22Rv1 (cell line): ENCODE measurements around the gene DCTN2.

Source experiments
- H3K27ac ChIP-seq: fragments of 450-650 bp; 2 replicates; pipeline ENCODE4 v1.5.1; 2017
- ZFX ChIP-seq: fragments of 450-650 bp; IDR thresholded peaks from 2 replicates; pipeline ENCODE4 v1.6.1; 2017; ENCODE audit warnings: antibody characterized with exemption, borderline replicate concordance
- TF ChIP-seq, protein P1 (sequence below): fragments of 450-650 bp; IDR thresholded peaks from 2 replicates; pipeline ENCODE4 v1.5.1; 2017; ENCODE audit warnings: mild to moderate bottlenecking

DCTN2 gene

DNA sequence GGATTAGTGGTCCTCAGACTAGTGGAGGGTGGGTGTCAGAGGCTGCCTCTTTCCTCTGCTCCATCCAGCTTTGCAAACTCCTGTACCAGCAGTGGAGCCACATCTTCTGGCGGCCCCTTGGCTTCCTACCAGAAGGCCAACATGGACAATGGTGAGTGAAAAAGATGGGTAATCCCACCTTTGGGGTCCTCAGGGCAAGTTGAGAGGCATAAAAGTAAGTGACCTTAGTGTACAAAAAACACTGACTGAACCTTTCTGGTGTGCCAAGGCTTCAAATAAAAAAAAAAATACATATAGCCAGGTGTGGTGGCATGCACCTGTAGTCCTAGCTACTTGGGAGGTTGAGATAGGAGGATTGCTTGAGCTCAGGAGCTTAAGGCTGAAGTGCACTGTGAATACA lies 34.8 kb upstream of the DCTN2 start:
- no peak overlapping the region for H3K27ac ChIP-seq
- TF ChIP-seq ZFX, result no peak
- TF ChIP-seq, protein P1, sequence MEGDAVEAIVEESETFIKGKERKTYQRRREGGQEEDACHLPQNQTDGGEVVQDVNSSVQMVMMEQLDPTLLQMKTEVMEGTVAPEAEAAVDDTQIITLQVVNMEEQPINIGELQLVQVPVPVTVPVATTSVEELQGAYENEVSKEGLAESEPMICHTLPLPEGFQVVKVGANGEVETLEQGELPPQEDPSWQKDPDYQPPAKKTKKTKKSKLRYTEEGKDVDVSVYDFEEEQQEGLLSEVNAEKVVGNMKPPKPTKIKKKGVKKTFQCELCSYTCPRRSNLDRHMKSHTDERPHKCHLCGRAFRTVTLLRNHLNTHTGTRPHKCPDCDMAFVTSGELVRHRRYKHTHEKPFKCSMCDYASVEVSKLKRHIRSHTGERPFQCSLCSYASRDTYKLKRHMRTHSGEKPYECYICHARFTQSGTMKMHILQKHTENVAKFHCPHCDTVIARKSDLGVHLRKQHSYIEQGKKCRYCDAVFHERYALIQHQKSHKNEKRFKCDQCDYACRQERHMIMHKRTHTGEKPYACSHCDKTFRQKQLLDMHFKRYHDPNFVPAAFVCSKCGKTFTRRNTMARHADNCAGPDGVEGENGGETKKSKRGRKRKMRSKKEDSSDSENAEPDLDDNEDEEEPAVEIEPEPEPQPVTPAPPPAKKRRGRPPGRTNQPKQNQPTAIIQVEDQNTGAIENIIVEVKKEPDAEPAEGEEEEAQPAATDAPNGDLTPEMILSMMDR, result no peak

GRCh38 chr12:57580466-57580795 lies 33.4 kb upstream of the DCTN2 start:
- H3K27ac ChIP-seq, result no peak overlapping the region
- TF ChIP-seq, protein P1, result no peak
- TF ChIP-seq ZFX, result no peak

GRCh38 chr12:57579677-57580465 lies 32.9 kb upstream of the DCTN2 start:
- no peak overlapping the region for H3K27ac ChIP-seq
- TF ChIP-seq ZFX, result no peak
- TF ChIP-seq, protein P1, result no peak

GRCh38 chr12:57579011-57579410 lies 32.0 kb upstream of the DCTN2 start:
- no peak overlapping the region for H3K27ac ChIP-seq
- TF ChIP-seq, protein P1, result no peak
- no peak for TF ChIP-seq ZFX

DNA sequence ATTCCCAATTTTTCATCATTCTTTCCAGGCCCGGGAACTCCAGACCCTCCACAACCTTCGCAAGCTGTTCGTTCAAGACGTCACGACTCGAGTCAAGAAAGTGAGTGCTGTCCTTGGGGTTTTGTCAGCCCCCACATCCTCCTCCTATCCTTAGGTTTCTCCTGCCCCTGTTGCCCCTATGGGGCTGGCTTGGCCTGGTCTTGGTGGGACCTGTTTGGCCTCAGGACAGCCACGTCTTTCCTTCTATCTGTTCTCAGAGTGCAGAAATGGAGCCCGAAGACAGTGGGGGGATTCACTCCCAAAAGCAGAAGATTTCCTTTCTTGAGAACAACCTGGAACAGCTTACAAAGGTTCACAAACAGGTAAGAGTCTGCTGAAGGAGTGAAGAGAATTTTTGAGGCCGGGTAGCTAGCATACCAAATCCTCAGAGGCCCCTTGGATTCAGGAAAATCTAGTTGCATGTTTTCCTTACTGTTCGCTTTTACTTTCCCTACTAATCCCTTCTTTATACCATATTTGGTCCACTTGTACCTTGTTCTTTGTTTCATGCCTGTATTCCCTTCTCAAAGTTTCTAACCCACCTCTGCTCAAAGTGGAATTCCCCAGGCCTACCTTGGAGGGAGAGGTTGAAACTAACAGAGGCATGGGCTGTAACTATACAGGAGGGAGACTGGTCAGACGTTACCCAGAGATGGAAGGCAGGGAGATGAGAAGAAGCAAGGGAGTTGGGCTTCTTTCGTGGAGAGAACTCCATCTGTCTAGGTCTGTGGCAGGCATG lies 31.2 kb upstream of the DCTN2 start:
- no peak overlapping the region for H3K27ac ChIP-seq
- no peak for TF ChIP-seq ZFX
- TF ChIP-seq, protein P1, result no peak

- H3K27ac ChIP-seq, result no peak overlapping the region
- TF ChIP-seq ZFX, result no peak
- TF ChIP-seq, protein P1, result no peak
Measured at GRCh38 chr12:57576613-57577160, 29.7 kb upstream of the DCTN2 start.
